Adrenal gland (tissue), 5 donors: Measurements from ENCODE around the gene SUPT6H.

Experiments
- CTCF ChIP-seq, 6 experiments: fragments of 450-650 bp in 4 of 6; fragments of 200-600 bp in 2 of 6; sonication (generic) in 1 of 6; IDR thresholded peaks; 1 replicate in 5 of 6; 2 replicates in 1 of 6; pipeline versions ENCODE4 v1.5.1 to v1.8.0; 2016 to 2021; ENCODE audit warnings: antibody characterized with exemption in 6 of 6, mild to moderate bottlenecking in 2 of 6, moderate library complexity in 1 of 6
- POLR2A ChIP-seq, 2 donors: fragments of 450-650 bp; IDR thresholded peaks; one replicate each; pipeline ENCODE4 v1.6.1; 2017; ENCODE audit warnings: antibody characterized with exemption in 2 of 2, mild to moderate bottlenecking in 2 of 2, moderate library complexity in 1 of 2
- donor health status: DM: no; HTN: no; CAD: no.

GRCh38 chr17:28722417-28723158 is 60.6 kb downstream of the SUPT6H start:
- TF ChIP-seq POLR2A (IDR thresholded peaks at IDR 0.05) (no peak), CTCF (IDR thresholded peaks at IDR 0.05) (no peak)
